GM19099 (cell line): ENCODE measurements around the gene COL25A1.

Experiments
- POLR2A ChIP-seq: IDR thresholded peaks from 3 replicates; pipeline ENCODE4 v1.6.1; 2011; ENCODE audit warnings: low read depth; ENCODE audit not compliant: insufficient read length; ENCODE audit errors: extremely low read depth

COL25A1 gene

GRCh38 chr4:108926781-108927180 is 375.7 kb downstream of the COL25A1 start:
- no peak for TF ChIP-seq POLR2A

- no peak for TF ChIP-seq POLR2A
Observed at GRCh38 chr4:108926061-108926460, 376.4 kb downstream of the COL25A1 start.

- TF ChIP-seq POLR2A, result no peak
Observed at GRCh38 chr4:108922191-108922590, 380.3 kb downstream of the COL25A1 start.

- TF ChIP-seq POLR2A, result no peak
Observed at GRCh38 chr4:108920395-108921087, 381.9 kb downstream of the COL25A1 start.

GRCh38 chr4:108919226-108919893 is 383.1 kb downstream of the COL25A1 start:
- TF ChIP-seq POLR2A, result no peak

GRCh38 chr4:108917255-108917654 is 385.2 kb downstream of the COL25A1 start:
- no peak for TF ChIP-seq POLR2A

- TF ChIP-seq POLR2A, result no peak
Observed at GRCh38 chr4:108916638-108917037, 385.8 kb downstream of the COL25A1 start.

- no peak for TF ChIP-seq POLR2A
Observed at GRCh38 chr4:108906866-108907367, 395.5 kb downstream of the COL25A1 start.

- no peak for TF ChIP-seq POLR2A
Observed at GRCh38 chr4:108906006-108906405, 396.5 kb downstream of the COL25A1 start.

- no peak for TF ChIP-seq POLR2A
Observed at GRCh38 chr4:108903464-108904221, 398.8 kb downstream of the COL25A1 start.

GRCh38 chr4:108902769-108903168 is 399.7 kb downstream of the COL25A1 start:
- no peak for TF ChIP-seq POLR2A

GRCh38 chr4:108901291-108901690 is 401.2 kb downstream of the COL25A1 start:
- TF ChIP-seq POLR2A, result no peak

GRCh38 chr4:108900018-108900580 is 402.4 kb downstream of the COL25A1 start:
- TF ChIP-seq POLR2A, result no peak

GRCh38 chr4:108893468-108893867 is 409.0 kb downstream of the COL25A1 start:
- TF ChIP-seq POLR2A, result no peak

GRCh38 chr4:108891896-108892590 is 410.4 kb downstream of the COL25A1 start:
- TF ChIP-seq POLR2A, result no peak

- no peak for TF ChIP-seq POLR2A
Observed at GRCh38 chr4:108890484-108890881, 412.0 kb downstream of the COL25A1 start.
